ENCODE results near the gene SYT2. TPM values are rescaled to one million over a fixed set of nuclear protein-coding genes. Genes with fewer than 3 reads are reported as not detected.

SYT2 gene
- total and polyA plus RNA-seq, 2 of the 13 experiments (the other 11 are each of a cell fraction or from before 2014, with no cell fraction given), result not detected

- Histone ChIP-seq H2AFZ (ENCODE audit: low read length) (no peak overlapping the region), H3K27me3 (ENCODE audit: control insufficient read depth in 1 of 2, insufficient read depth in 2 of 2, low read length in 2 of 2) (no peaks in the 10 kb centered on the region), H3K36me3 (replicated peaks in 1 of 2; ENCODE audit: control insufficient read depth in 1 of 2, insufficient read depth in 2 of 2, low read length in 2 of 2) (peaks cover 2 to 35% of the 10 kb centered on the region in 2 experiments; a peak in 3 of 5 replicates), H3K4me1 (ENCODE audit: insufficient read depth, low read length) (no peaks in the 10 kb centered on the region), H3K27ac (ENCODE audit: extremely low read length, insufficient read depth, low read length) (no peak overlapping the region), H3K4me3 (replicated peaks in 1 of 3; ENCODE audit: insufficient read depth in 1 of 3, low read depth in 2 of 3, low read length in 3 of 3) (no peak overlapping the region), H3K9ac (ENCODE audit: insufficient read depth, low read depth, low read length) (no peak overlapping the region), H3K9me3 (ENCODE audit: low read length) (no peaks in the 10 kb centered on the region), H4K20me1 (ENCODE audit: insufficient read depth, low read length) (no peaks in the 10 kb centered on the region), H3K79me2 (ENCODE audit: insufficient read depth, low read length) (no peaks in the 10 kb centered on the region), H3K4me2 (ENCODE audit: low read depth, low read length) (no peak overlapping the region)
- POLR2A ChIA-PET, result no interaction called here
- ATAC-seq, result no peak
- FAIRE-seq, result no peak
- WGBS (ENCODE audit: low lambda C conversion rate), result 89% methylated on average over 2 of the region's 2 CpGs
- in situ Hi-C loops (cut with HindIII; ENCODE audit: extremely low pct_ligation_motif_present, low pct_unique_long_range_greater_than_20kb), result no loop called here
- TF ChIP-seq CBX1 (IDR thresholded peaks at IDR 0.05; ENCODE audit: low read depth) (no peak), ZNF788 (CRISPR knock-in tag; IDR thresholded peaks at IDR 0.05; ENCODE audit: borderline replicate concordance) (no peak), SIN3B (IDR thresholded peaks at IDR 0.05; ENCODE audit: low read length) (no peak), ZBTB42 (CRISPR knock-in tag; IDR thresholded peaks at IDR 0.05) (no peak), ZNF503 (CRISPR knock-in tag; IDR thresholded peaks at IDR 0.05) (no peak), POLR2G (IDR thresholded peaks at IDR 0.05; ENCODE audit: low read depth, low read length) (no peak), PAF1 (CRISPR knock-in tag; IDR thresholded peaks at IDR 0.05) (no peak), ZFP90 (CRISPR knock-in tag; IDR thresholded peaks at IDR 0.05; ENCODE audit: borderline replicate concordance) (no peak), ZBTB46 (CRISPR knock-in tag; IDR thresholded peaks at IDR 0.05; ENCODE audit: borderline replicate concordance) (no peak), ZNF329 (CRISPR knock-in tag; IDR thresholded peaks at IDR 0.05; ENCODE audit: low read depth) (no peak), NR2C2 (CRISPR knock-in tag; IDR thresholded peaks at IDR 0.05; ENCODE audit: borderline replicate concordance) (no peak)
- DNase-seq (ENCODE audit: low spot score), result no peak
- no TSS peak for BruUV-seq (replicated peaks)
- CTCF ChIA-PET (ENCODE audit: low intra/inter-chr PET ratio, low total read pairs), result no interaction called here
- intact Hi-C loops (cut with micrococcal nuclease; ENCODE audit: unreplicated experiment), result no loop called here
Measured at GRCh38 chr1:202565890-202566602, 144.2 kb downstream of the SYT2 start.
